ENCODE results near the gene TRMT112.

Gene TRMT112

GRCh38 chr11:64337538-64338249 lies 20.3 kb upstream of the TRMT112 start:
- no peak overlapping the region for H3K4me3 ChIP-seq (ENCODE audit: low read depth, low read length)
- TF ChIP-seq CTCF (IDR thresholded peaks at IDR 0.05; ENCODE audit: insufficient read depth, low read depth, low read length, missing control alignments) = no peak
- no peak for DNase-seq (ENCODE audit: low read depth)

DNA sequence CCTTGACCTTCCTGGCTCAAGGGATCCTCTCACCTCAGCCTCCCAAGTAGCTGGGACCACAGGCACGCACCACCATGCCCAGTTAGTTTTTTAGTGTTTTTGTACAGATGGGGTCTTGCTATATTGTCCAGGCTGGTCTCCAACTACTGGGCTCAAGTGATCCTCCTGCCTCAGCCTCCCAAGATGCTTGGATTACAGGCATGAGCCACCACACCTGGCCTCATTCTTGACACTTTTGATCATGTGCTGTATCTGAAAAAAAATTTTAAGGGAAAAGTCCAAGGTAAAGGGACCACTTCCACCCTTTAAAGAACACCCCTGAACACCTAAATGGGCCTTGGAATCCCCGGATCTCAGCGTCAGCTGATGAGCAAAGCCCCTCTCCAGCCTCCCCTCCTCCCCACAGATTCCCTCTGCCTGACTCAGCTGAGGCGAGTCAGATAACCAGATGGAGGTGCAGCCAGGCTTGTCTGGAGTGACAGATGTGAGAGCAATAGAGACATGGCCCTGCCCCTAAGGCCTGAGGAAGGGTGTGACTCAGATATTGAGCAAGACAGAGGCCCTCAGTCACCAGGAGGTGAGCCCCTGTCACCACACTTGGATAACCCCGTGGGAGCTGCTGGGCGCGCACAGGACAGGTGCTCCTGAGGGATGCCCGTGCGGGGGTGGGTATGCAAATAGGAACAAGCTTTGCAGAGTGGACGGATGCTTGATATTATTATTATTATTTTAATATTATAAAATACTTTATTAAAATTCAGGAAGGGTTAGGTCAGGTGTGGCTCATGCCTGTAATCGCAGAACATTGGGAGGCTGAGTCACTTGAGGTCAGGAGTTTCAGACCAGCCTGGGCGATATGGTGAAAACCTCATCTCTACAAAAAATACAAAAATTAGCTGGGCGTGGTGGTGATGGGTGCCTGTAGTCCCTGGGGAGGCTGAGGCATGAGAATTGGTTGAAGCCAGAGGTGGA lies 17.7 kb upstream of the TRMT112 start:
- H3K4me3 ChIP-seq (ENCODE audit: low read depth, low read length) = no peak overlapping the region
- no peak for TF ChIP-seq CTCF (IDR thresholded peaks at IDR 0.05; ENCODE audit: insufficient read depth, low read depth, low read length, missing control alignments)
- peak; percentile 94 for DNase-seq (ENCODE audit: low read depth)

DNA sequence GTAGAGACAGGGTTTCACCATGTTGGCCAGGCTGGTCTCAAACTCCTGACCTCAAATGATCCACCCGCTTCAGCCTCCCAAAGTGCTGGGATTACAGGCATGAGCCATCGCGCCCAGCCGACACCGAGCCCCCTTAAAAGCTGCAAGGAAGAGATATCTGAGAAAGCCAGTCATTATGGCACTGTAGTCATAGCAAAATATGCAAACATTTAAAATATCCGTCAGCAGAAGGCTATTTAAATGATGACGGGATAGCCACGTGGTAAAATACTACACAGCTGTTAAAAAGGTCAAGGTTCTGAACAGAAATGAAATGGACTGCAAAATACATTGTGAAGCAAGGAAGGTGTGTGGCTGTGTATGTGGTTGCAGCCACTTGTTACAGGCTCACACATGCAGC lies 16.2 kb upstream of the TRMT112 start:
- no peak overlapping the region for H3K4me3 ChIP-seq (ENCODE audit: low read depth, low read length)
- no peak for DNase-seq (ENCODE audit: low read depth)
- no peak for TF ChIP-seq CTCF (IDR thresholded peaks at IDR 0.05; ENCODE audit: insufficient read depth, low read depth, low read length, missing control alignments)

GRCh38 chr11:64331569-64332371 lies 14.4 kb upstream of the TRMT112 start:
- TF ChIP-seq CTCF (IDR thresholded peaks at IDR 0.05; ENCODE audit: insufficient read depth, low read depth, low read length, missing control alignments) = peak; percentile 87
- H3K4me3 ChIP-seq (ENCODE audit: low read depth, low read length) = no peak overlapping the region
- DNase-seq (ENCODE audit: low read depth) = peak; percentile 95

GRCh38 chr11:64330888-64331287 lies 13.5 kb upstream of the TRMT112 start:
- TF ChIP-seq CTCF (IDR thresholded peaks at IDR 0.05; ENCODE audit: insufficient read depth, low read depth, low read length, missing control alignments) = no peak
- DNase-seq (ENCODE audit: low read depth) = no peak
- H3K4me3 ChIP-seq (ENCODE audit: low read depth, low read length) = no peak overlapping the region

GRCh38 chr11:64327993-64328392 lies 10.6 kb upstream of the TRMT112 start:
- H3K4me3 ChIP-seq (ENCODE audit: low read depth, low read length) = no peak overlapping the region
- TF ChIP-seq CTCF (IDR thresholded peaks at IDR 0.05; ENCODE audit: insufficient read depth, low read depth, low read length, missing control alignments) = no peak
- no peak for DNase-seq (ENCODE audit: low read depth)
